GM18508 (cell line): Measurements from ENCODE around the gene SMNDC1.
"Not testable (repeated sequence)": the region's sequence is repeated elsewhere in the genome, so short reads cannot be mapped to it uniquely, and the experiment has no call there.

Experiments used
- ATAC-seq: cut with Tn5 transposase; IDR thresholded peaks from one replicate; pipeline ENCODE4 v1.9.1; 2021; ENCODE audit warnings: moderate number of reproducible peaks; ENCODE audit not compliant: insufficient read depth, unreplicated experiment

Gene SMNDC1

GRCh38 chr10:110286841-110287240 is 17.9 kb downstream of the SMNDC1 start:
- ATAC-seq: no peak

- ATAC-seq: no peak
Observed at GRCh38 chr10:110285501-110285900, 19.2 kb downstream of the SMNDC1 start.

- no peak for ATAC-seq
Observed at GRCh38 chr10:110284262-110284661, 20.5 kb downstream of the SMNDC1 start.

- ATAC-seq: no peak
Observed at GRCh38 chr10:110279407-110279986, 25.2 kb downstream of the SMNDC1 start.

GRCh38 chr10:110278562-110279406 is 25.9 kb downstream of the SMNDC1 start:
- ATAC-seq: no peak

GRCh38 chr10:110277591-110277990 is 27.1 kb downstream of the SMNDC1 start:
- ATAC-seq: no peak

GRCh38 chr10:110276603-110277002 is 28.1 kb downstream of the SMNDC1 start:
- no peak for ATAC-seq

- ATAC-seq: no peak
Observed at GRCh38 chr10:110275128-110275729, 29.5 kb downstream of the SMNDC1 start.

- no peak for ATAC-seq
Observed at GRCh38 chr10:110274647-110275046, 30.1 kb downstream of the SMNDC1 start.

GRCh38 chr10:110274072-110274627 is 30.6 kb downstream of the SMNDC1 start:
- ATAC-seq: peak; percentile 29

GRCh38 chr10:110273474-110273873 is 31.2 kb downstream of the SMNDC1 start:
- ATAC-seq: no peak

GRCh38 chr10:110272995-110273394 is 31.7 kb downstream of the SMNDC1 start:
- not testable (repeated sequence) for ATAC-seq

- ATAC-seq: peak; percentile 51
Observed at GRCh38 chr10:110269374-110270318, 35.1 kb downstream of the SMNDC1 start.

- no peak for ATAC-seq
Observed at GRCh38 chr10:110268971-110269370, 35.7 kb downstream of the SMNDC1 start.

GRCh38 chr10:110268442-110268841 is 36.3 kb downstream of the SMNDC1 start:
- ATAC-seq: peak; percentile 40

GRCh38 chr10:110267276-110267675 is 37.4 kb downstream of the SMNDC1 start:
- no peak for ATAC-seq

- no peak for ATAC-seq
Observed at GRCh38 chr10:110265573-110266193, 39.0 kb downstream of the SMNDC1 start.

GRCh38 chr10:110263164-110263563 is 41.6 kb downstream of the SMNDC1 start:
- no peak for ATAC-seq

GRCh38 chr10:110260746-110261477 is 43.8 kb downstream of the SMNDC1 start:
- no peak for ATAC-seq
